GM19328 (cell line): ENCODE data around the gene HS2ST1.

ENCODE experiments used
- ATAC-seq: cut with Tn5 transposase; IDR thresholded peaks from one replicate; pipeline ENCODE4 v1.9.1; 2021; ENCODE audit warnings: mild to moderate bottlenecking, moderate library complexity; ENCODE audit not compliant: unreplicated experiment

HS2ST1 gene

GRCh38 chr1:87104945-87105344 is 190.5 kb downstream of the HS2ST1 start:
- ATAC-seq, result no peak

DNA sequence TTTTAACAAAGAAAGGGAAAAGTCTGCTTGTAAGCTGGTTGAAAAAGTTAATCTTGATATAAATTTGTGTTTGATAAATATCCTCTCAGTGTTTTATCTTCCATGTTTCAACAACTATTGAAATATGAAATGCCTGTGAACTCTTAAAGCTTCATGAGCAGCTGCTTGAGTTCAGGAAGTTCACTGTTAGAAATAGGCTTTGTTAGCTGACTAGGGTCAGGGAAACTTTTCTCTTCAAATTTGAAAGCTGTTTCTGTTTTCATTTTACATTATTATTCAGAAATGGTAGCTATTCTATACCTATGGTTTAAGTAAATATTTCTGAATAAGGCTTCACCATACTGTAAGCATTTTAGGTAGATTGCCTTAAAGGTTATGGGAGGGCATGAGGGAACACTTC is 191.7 kb downstream of the HS2ST1 start:
- ATAC-seq, result no peak

- no peak for ATAC-seq
Observed at GRCh38 chr1:87106867-87107266, 192.4 kb downstream of the HS2ST1 start.

GRCh38 chr1:87108228-87108627 is 193.8 kb downstream of the HS2ST1 start:
- no peak for ATAC-seq

GRCh38 chr1:87108814-87109411 is 194.5 kb downstream of the HS2ST1 start:
- no peak for ATAC-seq

DNA sequence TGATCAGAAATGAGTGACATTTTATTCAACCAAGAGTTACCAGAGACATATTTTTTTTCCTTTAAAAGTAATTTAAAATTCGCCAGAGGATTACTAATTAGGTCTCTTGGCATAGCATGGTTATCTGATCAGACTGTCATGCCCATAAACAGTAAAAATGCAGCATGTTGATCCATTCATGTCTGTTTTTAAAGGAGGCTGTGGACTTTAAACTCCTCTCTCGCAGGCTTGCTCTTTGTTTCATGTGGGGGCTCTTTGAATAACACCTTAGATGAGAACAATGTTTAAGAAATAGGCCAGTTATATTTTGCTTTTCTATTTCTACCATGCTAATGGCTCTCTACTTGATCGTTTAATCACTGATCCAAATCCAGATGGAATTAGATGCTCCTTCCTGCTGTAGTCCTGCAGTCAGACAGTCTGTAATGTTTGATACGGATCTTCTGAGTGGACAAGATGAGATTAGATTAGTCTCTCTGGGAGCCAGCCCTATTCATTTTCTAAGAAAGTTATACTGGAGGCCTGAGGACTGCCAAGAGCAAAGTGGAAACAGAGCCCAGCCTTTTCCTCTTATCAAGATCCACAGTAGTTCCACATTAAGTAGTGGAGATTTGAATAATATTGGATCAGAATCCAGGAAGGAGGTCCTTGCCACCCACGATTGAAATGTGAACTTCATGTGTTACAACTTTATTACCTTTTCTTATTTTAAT is 197.4 kb downstream of the HS2ST1 start:
- no peak for ATAC-seq

DNA sequence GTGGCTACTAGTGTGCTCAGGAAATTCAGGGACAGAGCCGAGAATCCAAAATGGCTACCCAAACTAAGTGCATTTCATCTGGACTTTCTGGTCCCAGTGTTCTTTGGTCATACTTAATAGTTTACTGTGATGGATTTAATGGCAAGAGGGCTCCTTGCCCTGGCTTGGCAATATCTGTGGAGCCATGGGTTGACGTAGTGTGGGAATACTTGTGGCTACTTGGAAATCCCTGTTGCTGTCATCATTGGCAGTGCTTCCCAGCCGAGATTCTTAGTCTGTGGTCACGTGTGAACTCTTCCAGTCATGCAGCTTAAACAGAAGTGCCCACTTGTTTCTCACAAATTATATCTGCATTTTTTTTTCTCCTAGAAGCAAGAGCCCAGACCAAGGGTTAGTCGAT is 198.9 kb downstream of the HS2ST1 start:
- no peak for ATAC-seq

DNA sequence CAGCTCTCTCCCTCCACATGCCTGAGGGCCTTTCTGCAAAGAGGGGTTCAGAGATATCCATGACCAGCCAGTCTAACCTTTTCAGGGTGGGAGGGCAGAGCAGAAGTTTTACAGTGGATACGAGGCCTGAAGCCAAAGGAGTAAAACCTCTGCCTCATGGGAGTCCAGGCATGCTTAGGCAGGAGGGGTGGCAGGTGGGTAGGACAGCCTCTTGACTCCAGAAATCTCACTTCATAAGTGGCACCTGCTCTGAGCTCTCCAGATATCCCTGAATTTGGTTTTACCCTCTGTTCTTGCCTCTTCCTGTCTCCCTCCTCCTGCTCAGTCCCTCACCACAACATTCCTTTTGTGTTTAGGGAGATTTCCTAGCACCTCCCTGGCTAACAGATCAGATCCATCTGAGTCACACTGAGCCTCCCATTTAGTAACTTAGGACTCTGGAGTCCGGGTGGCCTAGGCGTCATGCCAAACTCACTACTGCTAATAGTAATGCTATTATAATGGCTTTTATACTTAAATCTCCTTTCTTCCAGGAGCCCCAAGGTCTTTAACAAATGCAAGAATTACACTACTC is 201.0 kb downstream of the HS2ST1 start:
- ATAC-seq, result no peak

DNA sequence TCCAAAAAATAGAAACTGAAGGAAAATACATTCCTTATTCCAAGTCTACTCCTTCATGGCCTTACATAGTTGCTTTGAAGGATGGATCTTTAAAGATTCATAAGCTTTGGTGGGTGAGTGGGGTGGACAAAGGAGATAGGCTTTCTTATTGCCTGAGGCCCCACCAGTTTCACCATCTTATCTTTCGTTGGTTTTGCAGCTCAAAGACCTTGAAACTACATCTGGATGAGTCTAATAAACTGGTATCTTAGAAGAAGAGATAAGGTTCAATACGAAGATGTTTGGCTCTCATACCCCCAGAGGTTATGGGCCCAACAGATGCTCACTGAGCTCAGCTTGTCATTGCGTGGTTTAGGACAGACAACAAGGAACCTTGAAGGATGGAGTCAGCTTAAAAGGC is 201.5 kb downstream of the HS2ST1 start:
- no peak for ATAC-seq

DNA sequence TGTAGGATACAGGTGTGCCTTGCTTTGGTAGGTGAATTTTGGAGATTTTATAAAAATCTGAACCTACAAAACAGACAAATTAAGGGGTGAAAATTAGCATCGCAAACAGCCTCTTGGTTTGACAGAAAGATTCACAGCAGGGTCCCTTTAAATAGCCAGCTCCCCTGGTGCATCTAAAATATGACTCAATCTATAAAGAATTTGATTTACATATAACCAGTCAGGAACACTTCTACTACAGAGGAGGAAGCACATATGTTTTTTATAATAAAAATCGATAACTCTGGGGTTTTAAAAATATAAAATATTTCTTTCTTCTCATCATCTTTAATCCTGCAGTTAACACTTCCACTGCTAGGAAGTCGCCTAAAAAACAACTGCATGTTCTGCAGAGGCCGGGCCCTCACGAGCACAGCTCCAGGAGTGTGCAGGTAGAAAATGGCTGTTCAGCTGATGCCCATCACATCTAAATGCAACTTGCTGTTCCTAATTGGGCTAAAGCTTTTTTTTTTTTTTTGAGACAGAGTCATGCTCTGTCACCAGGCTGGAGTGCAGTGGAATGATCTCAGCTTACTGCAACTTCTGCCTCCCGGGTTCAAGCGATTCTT is 203.4 kb downstream of the HS2ST1 start:
- ATAC-seq, result no peak

DNA sequence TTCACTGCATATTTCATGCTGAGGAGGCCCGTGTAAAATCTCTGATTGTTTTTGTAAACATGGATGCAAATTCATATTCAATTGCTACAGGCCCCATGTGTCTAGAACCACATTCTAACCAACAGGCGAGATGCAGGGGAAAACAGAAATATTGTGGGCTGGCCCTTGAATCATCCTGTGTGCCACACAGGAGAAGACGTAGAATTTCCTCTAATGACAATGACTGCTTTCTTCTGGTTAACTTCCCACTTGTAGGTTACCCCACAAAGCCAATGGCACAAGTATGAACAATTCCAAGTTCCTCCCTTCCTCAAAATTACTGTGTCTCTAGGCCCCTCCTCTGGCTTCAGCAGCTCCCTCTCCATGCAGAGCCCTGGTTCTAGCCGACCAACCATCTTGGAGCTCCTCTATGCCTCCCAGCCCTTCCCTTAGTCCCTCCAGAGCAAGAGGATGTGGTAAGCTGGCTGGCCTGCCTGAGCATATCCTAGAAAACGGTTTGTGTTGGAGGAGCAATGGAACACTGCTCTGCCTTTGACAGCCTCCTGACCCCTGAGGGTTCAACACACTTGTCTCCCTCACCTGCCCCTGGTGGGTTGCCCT is 205.2 kb downstream of the HS2ST1 start:
- ATAC-seq, result no peak

DNA sequence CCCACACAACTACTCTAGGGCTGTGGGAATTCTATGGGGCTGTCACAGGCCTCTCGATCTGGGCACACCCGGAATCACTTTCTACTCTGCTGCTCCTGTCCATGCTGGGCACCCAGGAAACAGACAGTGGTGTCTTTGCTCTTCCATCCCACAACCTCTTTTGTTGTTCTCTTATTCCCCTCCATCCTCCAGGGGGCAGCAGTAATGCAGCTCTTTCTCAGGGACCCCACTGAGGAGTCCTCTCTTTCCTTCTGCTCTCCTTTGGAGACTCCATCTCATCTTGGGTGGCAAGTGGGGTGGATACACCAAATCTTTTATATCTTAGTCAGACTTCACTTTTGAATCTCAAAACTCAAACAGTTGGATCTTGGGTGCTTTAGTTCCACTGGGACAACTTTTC is 206.3 kb downstream of the HS2ST1 start:
- no peak for ATAC-seq

GRCh38 chr1:87121711-87122163 is 207.3 kb downstream of the HS2ST1 start:
- ATAC-seq, result no peak

DNA sequence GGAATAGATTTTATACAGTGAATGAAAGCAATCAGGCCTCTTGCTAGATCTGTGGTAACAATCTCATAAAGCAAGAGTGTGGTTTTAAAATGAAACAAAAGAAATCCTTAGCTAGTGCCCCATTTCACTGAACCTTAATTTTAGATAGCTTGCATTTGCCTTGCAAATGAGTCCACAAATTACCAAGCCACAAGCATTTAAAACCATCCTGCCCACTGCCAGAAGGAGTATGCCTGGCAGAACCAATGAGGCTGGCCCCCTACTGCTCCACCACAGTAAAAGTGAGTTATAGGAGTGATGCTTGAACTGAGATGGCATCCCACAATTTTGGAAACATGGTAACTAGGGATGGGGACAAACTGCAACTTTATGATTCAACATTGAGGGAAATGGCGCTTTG is 207.8 kb downstream of the HS2ST1 start:
- ATAC-seq, result no peak

DNA sequence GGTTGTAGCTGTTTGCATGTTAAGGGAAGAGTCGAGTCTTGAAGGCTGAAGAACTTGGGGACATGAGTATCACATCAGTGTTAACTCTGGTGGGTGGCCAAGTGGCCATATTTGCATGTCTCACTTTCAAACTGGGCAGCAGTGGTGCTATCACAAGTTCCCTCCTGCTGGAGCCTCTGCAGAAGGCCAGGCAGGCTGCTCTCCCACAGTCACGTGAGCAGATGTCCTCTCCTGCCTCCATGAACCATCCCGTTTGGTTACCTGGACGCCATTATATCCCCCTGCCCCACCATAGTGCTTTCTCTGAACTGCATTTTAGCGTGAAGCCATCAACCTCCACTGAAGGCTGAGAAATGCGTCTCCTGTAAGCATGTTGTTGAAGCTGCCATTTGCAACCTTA is 209.2 kb downstream of the HS2ST1 start:
- ATAC-seq, result no peak

GRCh38 chr1:87126886-87127505 is 212.6 kb downstream of the HS2ST1 start:
- ATAC-seq, result no peak

- no peak for ATAC-seq
Observed at GRCh38 chr1:87127581-87127980, 213.1 kb downstream of the HS2ST1 start.

DNA sequence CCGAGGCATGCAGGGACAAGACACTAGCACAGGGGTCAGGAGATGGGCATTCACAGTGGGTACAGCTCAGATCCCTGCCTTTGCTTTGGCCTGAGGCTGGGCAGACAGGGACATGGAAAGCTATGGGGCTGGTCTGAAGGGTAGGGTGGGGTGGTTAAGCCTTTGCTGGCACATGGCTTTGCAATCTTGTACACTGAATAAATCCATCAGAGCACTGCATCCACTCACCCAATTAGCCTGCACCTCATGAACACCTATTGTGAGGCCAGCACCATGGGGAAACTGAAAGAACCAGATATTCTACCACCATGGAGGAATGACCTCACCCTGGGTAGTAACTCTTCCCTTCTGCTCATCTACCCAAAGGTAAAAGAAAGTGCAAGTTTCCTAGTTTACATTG is 214.6 kb downstream of the HS2ST1 start:
- no peak for ATAC-seq

DNA sequence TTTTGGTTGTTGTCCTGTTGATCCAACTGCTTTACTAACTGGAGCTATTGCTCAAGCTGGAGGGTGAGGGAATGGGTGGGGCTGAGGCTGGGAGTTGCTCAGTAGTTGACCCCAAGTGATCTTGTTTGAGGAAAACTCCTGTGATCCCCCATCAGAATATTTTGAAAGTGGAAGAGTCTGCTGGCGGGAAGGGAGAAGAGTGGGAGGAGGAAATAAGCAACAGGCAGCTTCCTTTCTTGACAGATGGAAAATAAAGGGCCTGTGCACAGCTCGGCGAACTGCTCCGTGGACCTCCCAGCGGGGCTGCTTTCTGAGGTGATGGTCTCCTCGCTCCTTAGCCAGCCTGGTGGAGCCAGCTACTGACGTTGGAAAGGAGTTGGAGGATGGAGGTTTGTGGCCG is 215.2 kb downstream of the HS2ST1 start:
- ATAC-seq, result no peak

DNA sequence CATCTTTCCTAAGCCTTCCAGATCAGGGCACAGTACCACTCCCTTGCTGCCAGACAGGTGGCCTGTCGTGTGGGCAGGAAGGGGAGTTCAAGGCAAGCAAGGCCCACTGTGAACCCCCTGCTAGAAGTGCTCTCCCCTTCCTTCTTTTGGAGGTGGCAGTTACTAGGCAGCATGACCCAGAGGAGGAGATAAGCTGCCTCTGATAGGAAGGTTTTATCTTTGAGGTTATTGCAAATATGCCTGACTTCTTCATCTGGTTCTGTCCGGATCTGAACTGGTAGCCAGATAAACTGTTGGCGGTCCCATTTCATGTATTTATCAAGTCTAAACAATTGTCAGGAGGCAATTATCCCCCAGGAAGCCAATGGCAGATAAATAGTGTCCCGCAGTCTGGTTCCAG is 216.0 kb downstream of the HS2ST1 start:
- ATAC-seq, result no peak

DNA sequence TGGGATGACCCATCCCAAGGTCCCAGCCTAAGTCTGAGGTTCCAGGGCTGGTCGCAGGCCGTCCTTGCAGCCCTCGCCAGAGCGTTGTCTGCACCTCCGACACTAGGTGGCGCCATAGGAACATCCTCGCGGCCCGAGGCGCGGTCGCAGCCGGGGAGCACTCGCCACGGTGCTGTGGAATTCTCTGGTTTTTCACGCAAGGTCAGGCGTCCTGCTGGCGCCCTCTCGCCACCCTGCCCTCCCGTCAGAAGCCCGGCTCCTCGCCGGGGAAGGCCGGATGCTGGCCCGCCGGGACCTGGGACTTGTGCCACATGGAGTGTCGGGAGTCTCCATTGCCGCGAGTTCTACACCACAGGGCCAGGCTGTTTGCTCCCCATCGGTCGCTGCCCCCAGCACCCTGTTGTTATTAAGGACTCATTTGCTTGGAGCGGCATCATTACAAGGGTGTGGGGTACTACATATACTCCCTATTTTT is 217.4 kb downstream of the HS2ST1 start:
- ATAC-seq, result peak; percentile 97
